Upper lobe of right lung (tissue), 1 donor: ENCODE results near the gene NAXD. TPM values are rescaled to one million over a fixed set of nuclear protein-coding genes. Genes with fewer than 3 reads are reported as not detected.

Source experiments
- ATAC-seq: fragments of 200-7000 bp; cut with Tn5 transposase; one replicate; pipeline ENCODE4 v1.9.1; 2020; ENCODE audit warnings: mild to moderate bottlenecking, moderate library complexity
- DNase-seq: peaks from one replicate; pipeline ENCODE4 v3.0.0-alpha.2; 2020
- H3K27ac ChIP-seq: fragments of 200-600 bp; one replicate; pipeline ENCODE4 v1.8.0; 2022
- H3K27me3 ChIP-seq: fragments of 200-600 bp; one replicate; pipeline ENCODE4 v1.8.0; 2022; ENCODE audit warnings: mild to moderate bottlenecking
- H3K36me3 ChIP-seq: fragments of 200-600 bp; one replicate; pipeline ENCODE4 v1.8.0; 2022
- H3K4me1 ChIP-seq: fragments of 200-600 bp; one replicate; pipeline ENCODE4 v1.8.0; 2022
- H3K4me3 ChIP-seq: fragments of 200-600 bp; one replicate; pipeline ENCODE4 v1.8.0; 2022; ENCODE audit warnings: mild to moderate bottlenecking
- H3K9me3 ChIP-seq: fragments of 200-600 bp; one replicate; pipeline ENCODE4 v1.8.0; 2022
- intact Hi-C: fragments of 100-400 bp; cut with DNase I; formaldehyde crosslinking; loops from one replicate; pipeline ENCODE4 v1.11.0; 2022
- total RNA-seq: library from RNA; stranded (reverse); fragmentation: NEBNext Ultra II Directional; extraction: Animal tissue kit (Norgen Biotek cat#: 25700); gene quantifications from one replicate; pipeline ENCODE4 v1.2.1, GENCODE V29; 2021
- TF ChIP-seq, protein P1 (sequence below): fragments of 200-600 bp; IDR thresholded peaks from one replicate; pipeline ENCODE4 v1.8.0; 2022; ENCODE audit warnings: antibody characterized with exemption
- donor health status: DM: no; HTN: yes; CAD: no; lungs with severe emphysema.

Gene NAXD
- total RNA-seq, 1 donor from 2014 or later, result 32.2 TPM

GRCh38 chr13:110661256-110661655 lies 45.9 kb downstream of the NAXD start:
- TF ChIP-seq, protein P1, sequence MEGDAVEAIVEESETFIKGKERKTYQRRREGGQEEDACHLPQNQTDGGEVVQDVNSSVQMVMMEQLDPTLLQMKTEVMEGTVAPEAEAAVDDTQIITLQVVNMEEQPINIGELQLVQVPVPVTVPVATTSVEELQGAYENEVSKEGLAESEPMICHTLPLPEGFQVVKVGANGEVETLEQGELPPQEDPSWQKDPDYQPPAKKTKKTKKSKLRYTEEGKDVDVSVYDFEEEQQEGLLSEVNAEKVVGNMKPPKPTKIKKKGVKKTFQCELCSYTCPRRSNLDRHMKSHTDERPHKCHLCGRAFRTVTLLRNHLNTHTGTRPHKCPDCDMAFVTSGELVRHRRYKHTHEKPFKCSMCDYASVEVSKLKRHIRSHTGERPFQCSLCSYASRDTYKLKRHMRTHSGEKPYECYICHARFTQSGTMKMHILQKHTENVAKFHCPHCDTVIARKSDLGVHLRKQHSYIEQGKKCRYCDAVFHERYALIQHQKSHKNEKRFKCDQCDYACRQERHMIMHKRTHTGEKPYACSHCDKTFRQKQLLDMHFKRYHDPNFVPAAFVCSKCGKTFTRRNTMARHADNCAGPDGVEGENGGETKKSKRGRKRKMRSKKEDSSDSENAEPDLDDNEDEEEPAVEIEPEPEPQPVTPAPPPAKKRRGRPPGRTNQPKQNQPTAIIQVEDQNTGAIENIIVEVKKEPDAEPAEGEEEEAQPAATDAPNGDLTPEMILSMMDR, result no peak
- Histone ChIP-seq H3K9me3 (no peaks in the 10 kb centered on the region), H3K27ac (no peak overlapping the region), H3K4me3 (no peak overlapping the region), H3K36me3 (peaks cover 52% of the 10 kb centered on the region), H3K27me3 (no peaks in the 10 kb centered on the region), H3K4me1 (no peaks in the 10 kb centered on the region)
- intact Hi-C loops, result no loop called here
- ATAC-seq, result no peak
- DNase-seq, result no peak

- peaks cover 60% of the 10 kb centered on the region for H3K36me3 ChIP-seq
- no peaks in the 10 kb centered on the region for H3K4me1 ChIP-seq
- no peaks in the 10 kb centered on the region for H3K27me3 ChIP-seq
- no peak overlapping the region for H3K4me3 ChIP-seq
- no peaks in the 10 kb centered on the region for H3K9me3 ChIP-seq
- no peak overlapping the region for H3K27ac ChIP-seq
- ATAC-seq (no peak), DNase-seq (no peak)
- intact Hi-C loops, result no loop called here
- TF ChIP-seq, protein P1, result no peak
These were observed 46.7 kb downstream of the NAXD start for GRCh38 chr13:110662091-110662490.

DNA sequence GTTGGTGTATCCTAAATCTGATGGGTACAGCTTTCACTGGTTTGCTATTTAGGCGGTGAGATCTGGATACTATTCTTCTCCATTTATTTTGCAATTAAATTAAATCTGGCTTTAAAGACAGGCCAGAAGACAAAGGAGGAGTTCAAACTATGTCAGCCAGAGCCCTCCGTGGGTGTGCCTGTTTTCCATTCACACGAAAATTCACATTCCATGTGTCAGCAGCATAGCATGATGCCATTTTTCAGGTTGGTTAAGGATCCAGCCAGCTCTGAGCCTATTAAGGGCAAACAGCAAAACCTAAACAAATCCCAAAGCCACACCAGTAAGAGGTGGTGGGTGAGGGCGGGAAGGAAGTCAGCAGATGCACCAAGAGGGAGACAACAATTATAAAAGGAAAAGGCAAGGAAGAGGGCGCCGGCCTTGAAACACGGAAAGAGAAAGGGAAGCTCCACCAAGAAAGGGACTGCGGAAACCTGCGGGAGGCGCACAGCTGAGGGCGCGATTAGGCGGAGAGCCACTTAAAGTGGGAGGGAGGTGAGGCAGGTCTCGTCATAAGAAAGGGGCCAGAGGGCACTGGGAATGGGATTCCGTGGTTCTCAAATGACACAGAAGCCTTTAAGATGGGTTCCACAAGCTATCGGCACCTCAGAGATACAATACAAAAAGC lies 47.6 kb downstream of the NAXD start:
- H3K4me1 ChIP-seq, result no peaks in the 10 kb centered on the region
- DNase-seq (no peak), ATAC-seq (no peak)
- peaks cover 68% of the 10 kb centered on the region for H3K36me3 ChIP-seq
- H3K4me3 ChIP-seq, result no peak overlapping the region
- H3K27me3 ChIP-seq, result no peaks in the 10 kb centered on the region
- intact Hi-C loops, result no loop called here
- no peaks in the 10 kb centered on the region for H3K9me3 ChIP-seq
- TF ChIP-seq, protein P1, result no peak
- no peak overlapping the region for H3K27ac ChIP-seq

- Histone ChIP-seq H3K4me3 (no peak overlapping the region), H3K4me1 (no peaks in the 10 kb centered on the region), H3K27me3 (no peaks in the 10 kb centered on the region), H3K9me3 (no peaks in the 10 kb centered on the region), H3K36me3 (peaks cover 70% of the 10 kb centered on the region), H3K27ac (no peak overlapping the region)
- TF ChIP-seq, protein P1, result no peak
- DNase-seq (no peak), ATAC-seq (no peak)
- intact Hi-C loops, result no loop called here
These were observed 48.1 kb downstream of the NAXD start for GRCh38 chr13:110663491-110663890.

GRCh38 chr13:110664041-110664440 lies 48.7 kb downstream of the NAXD start:
- ATAC-seq (peak; percentile 23), DNase-seq (no peak)
- intact Hi-C loops, result no loop called here
- Histone ChIP-seq H3K4me1 (no peaks in the 10 kb centered on the region), H3K27me3 (no peaks in the 10 kb centered on the region), H3K36me3 (peaks cover 70% of the 10 kb centered on the region), H3K27ac (no peak overlapping the region), H3K4me3 (no peak overlapping the region), H3K9me3 (no peaks in the 10 kb centered on the region)
- TF ChIP-seq, protein P1, result no peak

DNA sequence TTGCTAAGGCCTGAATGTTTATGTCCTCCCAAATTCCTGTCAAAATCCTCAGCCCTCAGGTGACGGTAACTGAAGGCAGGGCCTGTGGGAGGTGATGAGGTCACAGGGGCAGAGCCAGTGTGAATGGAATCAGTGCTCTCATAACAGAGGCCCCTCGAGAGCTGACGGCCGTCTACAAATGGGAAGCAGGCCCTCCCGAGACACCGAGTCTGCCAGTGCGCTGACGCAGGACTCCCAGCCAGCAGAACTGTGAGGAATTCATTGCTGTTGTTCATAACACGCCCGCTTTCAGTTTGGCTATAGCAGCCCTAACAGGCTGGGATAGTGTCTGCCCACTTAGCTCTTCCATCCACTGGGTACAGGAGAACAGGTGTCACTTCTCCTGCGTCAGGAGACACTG lies 49.3 kb downstream of the NAXD start:
- no peak overlapping the region for H3K4me3 ChIP-seq
- no peak overlapping the region for H3K27ac ChIP-seq
- intact Hi-C loops, result no loop called here
- peaks cover 74% of the 10 kb centered on the region for H3K36me3 ChIP-seq
- no peaks in the 10 kb centered on the region for H3K4me1 ChIP-seq
- TF ChIP-seq, protein P1, result no peak
- ATAC-seq, result no peak
- H3K27me3 ChIP-seq, result no peaks in the 10 kb centered on the region
- H3K9me3 ChIP-seq, result no peaks in the 10 kb centered on the region
- DNase-seq, result no peak
